Mesenchymal stem cell (in vitro differentiated cells and primary cell): ENCODE results near the gene GHITM.
"Not testable (repeated sequence)": the region's sequence is repeated elsewhere in the genome, so short reads cannot be mapped to it uniquely, and the experiment has no call there.

Source experiments
- DNase-seq: peaks from one replicate; pipeline ENCODE4 v3.0.0-alpha.2; 2013
- H2AFZ ChIP-seq: one replicate; pipeline ENCODE4 v1.6.1; 2013; ENCODE audit warnings: low read depth, mild to moderate bottlenecking, control low read depth, inconsistent platforms, low read length, moderate library complexity
- H2AK5ac ChIP-seq: 2 replicates; pipeline ENCODE4 v1.6.1; 2013; ENCODE audit warnings: low read length, moderate library complexity, mild to moderate bottlenecking, inconsistent platforms; ENCODE audit not compliant: severe bottlenecking
- H2BK120ac ChIP-seq: one replicate; pipeline ENCODE4 v1.6.1; 2013; ENCODE audit warnings: low read depth, mild to moderate bottlenecking, inconsistent platforms, low read length, moderate library complexity
- H2BK12ac ChIP-seq, 2 experiments: one replicate each; pipeline ENCODE4 v1.6.1; 2013; ENCODE audit warnings: inconsistent platforms in 2 of 2, low read length in 2 of 2, mild to moderate bottlenecking in 2 of 2, moderate library complexity in 2 of 2, control low read depth in 1 of 2
- H2BK15ac ChIP-seq: one replicate; pipeline ENCODE4 v1.6.1; 2013; ENCODE audit warnings: mild to moderate bottlenecking, low read depth, inconsistent platforms; ENCODE audit not compliant: poor library complexity, severe bottlenecking
- H2BK5ac ChIP-seq: 2 replicates; pipeline ENCODE4 v1.6.1; 2013; ENCODE audit warnings: low read depth, mild to moderate bottlenecking, low read length, control low read depth, inconsistent platforms; ENCODE audit not compliant: poor library complexity, severe bottlenecking
- H3K14ac ChIP-seq, 2 experiments: one replicate each; pipeline ENCODE4 v1.6.1; 2013; ENCODE audit warnings: inconsistent platforms in 2 of 2, low read length in 2 of 2, control low read depth in 1 of 2, mild to moderate bottlenecking in 1 of 2, moderate library complexity in 1 of 2
- H3K18ac ChIP-seq, 2 experiments: one replicate each; pipeline ENCODE4 v1.6.1; 2013; ENCODE audit warnings: inconsistent platforms in 2 of 2, low read length in 2 of 2, control low read depth in 1 of 2, low read depth in 1 of 2, mild to moderate bottlenecking in 1 of 2
- H3K23ac ChIP-seq, 2 experiments: one replicate each; pipeline ENCODE4 v1.6.1; 2013; ENCODE audit warnings: inconsistent platforms in 2 of 2, low read length in 2 of 2, mild to moderate bottlenecking in 2 of 2, moderate library complexity in 2 of 2, control low read depth in 1 of 2
- H3K27ac ChIP-seq: 2 replicates; pipeline ENCODE4 v1.5.1; 2013; ENCODE audit warnings: mild to moderate bottlenecking, moderate library complexity, low read length, control low read depth, inconsistent platforms; ENCODE audit not compliant: poor library complexity, severe bottlenecking
- H3K27me3 ChIP-seq, 2 experiments: 2 replicates each; pipeline versions ENCODE4 v1.6.1 to v1.7.0; 2013; ENCODE audit warnings: low read length in 2 of 2, mild to moderate bottlenecking in 2 of 2, moderate library complexity in 2 of 2, control low read depth in 1 of 2, inconsistent platforms in 1 of 2; ENCODE audit not compliant: control insufficient read depth in 1 of 2, insufficient read depth in 1 of 2
- H3K36me3 ChIP-seq, 2 experiments: 2 replicates each; pipeline versions ENCODE4 v1.6.1 to v1.7.0; 2013; ENCODE audit warnings: low read length in 2 of 2, control low read depth in 1 of 2, inconsistent platforms in 1 of 2, low read depth in 1 of 2, mild to moderate bottlenecking in 1 of 2; ENCODE audit not compliant: insufficient read depth in 2 of 2, control insufficient read depth in 1 of 2
- H3K4ac ChIP-seq, 2 experiments: one replicate each; pipeline ENCODE4 v1.6.1; 2013; ENCODE audit warnings: inconsistent platforms in 2 of 2, low read length in 2 of 2, mild to moderate bottlenecking in 2 of 2, moderate library complexity in 2 of 2, control low read depth in 1 of 2, low read depth in 1 of 2
- H3K4me1 ChIP-seq: 2 replicates; pipeline ENCODE4 v1.6.1; 2013; ENCODE audit warnings: low read depth, low read length, control low read depth; ENCODE audit not compliant: control insufficient read depth, insufficient read depth
- H3K4me2 ChIP-seq: 2 replicates; pipeline ENCODE4 v1.6.1; 2013; ENCODE audit warnings: low read length, mild to moderate bottlenecking, inconsistent platforms; ENCODE audit not compliant: poor library complexity, severe bottlenecking
- H3K4me3 ChIP-seq, 2 experiments: 2 replicates each; pipeline versions ENCODE4 v1.5.1 to v1.7.0; 2013; ENCODE audit warnings: low read length in 2 of 2, mild to moderate bottlenecking in 2 of 2, control low read depth in 1 of 2, low read depth in 1 of 2; ENCODE audit not compliant: insufficient read depth in 1 of 2
- H3K79me1 ChIP-seq: replicated peaks from 2 replicates; pipeline ENCODE4 v1.6.1; 2013; ENCODE audit warnings: mild to moderate bottlenecking, control low read depth, low read length, inconsistent platforms; ENCODE audit not compliant: poor library complexity, severe bottlenecking
- H3K9ac ChIP-seq: 2 replicates; pipeline ENCODE4 v1.7.0; 2013; ENCODE audit warnings: mild to moderate bottlenecking, low read length, moderate library complexity
- H3K9me3 ChIP-seq: 2 replicates; pipeline ENCODE4 v1.7.0; 2013; ENCODE audit warnings: mild to moderate bottlenecking, low read length; ENCODE audit not compliant: control insufficient read depth
- H4K8ac ChIP-seq: one replicate; pipeline ENCODE4 v1.6.1; 2013; ENCODE audit warnings: inconsistent platforms, mild to moderate bottlenecking, low read length, moderate library complexity
- H4K91ac ChIP-seq: one replicate; pipeline ENCODE4 v1.6.1; 2013; ENCODE audit warnings: mild to moderate bottlenecking, low read length, inconsistent platforms
- WGBS: methylation state at CpG from one replicate; pipeline ENCODE4 v1.1.7; 2013; ENCODE audit warnings: mixed read lengths; 5-methylcytosine and 5-hydroxymethylcytosine counted together

GHITM gene

GRCh38 chr10:84101042-84101441 lies 38.3 kb upstream of the GHITM start:
- Histone ChIP-seq H2AFZ (no peak overlapping the region), H3K14ac (no peak overlapping the region), H4K91ac (no peak overlapping the region), H3K23ac (no peak overlapping the region), H4K8ac (no peak overlapping the region), H3K9me3 (no peaks in the 10 kb centered on the region), H2BK120ac (no peak overlapping the region), H2AK5ac (no peak overlapping the region), H3K36me3 (no peaks in the 10 kb centered on the region), H3K79me1 (no peaks in the 10 kb centered on the region), H2BK5ac (no peak overlapping the region), H3K9ac (no peak overlapping the region), H3K4me1 (no peaks in the 10 kb centered on the region), H3K27ac (no peak overlapping the region), H3K27me3 (no peaks in the 10 kb centered on the region), H3K18ac (no peak overlapping the region), H2BK15ac (no peak overlapping the region), H3K4me2 (no peak overlapping the region), H3K4me3 (no peak overlapping the region), H2BK12ac (no peak overlapping the region), H3K4ac (no peak overlapping the region)
- no CpG with 5 or more reads among the region's 2 CpGs for WGBS
- no peak for DNase-seq

- H3K79me1 ChIP-seq = no peaks in the 10 kb centered on the region
- H2BK12ac ChIP-seq = no peak overlapping the region
- H2AK5ac ChIP-seq = no peak overlapping the region
- H3K4ac ChIP-seq = no peak overlapping the region
- no peak overlapping the region for H4K8ac ChIP-seq
- DNase-seq = no peak
- H3K9ac ChIP-seq = no peak overlapping the region
- no peak overlapping the region for H2BK5ac ChIP-seq
- no peaks in the 10 kb centered on the region for H3K9me3 ChIP-seq
- H3K4me1 ChIP-seq = no peaks in the 10 kb centered on the region
- H4K91ac ChIP-seq = no peak overlapping the region
- H2BK15ac ChIP-seq = no peak overlapping the region
- no peak overlapping the region for H3K4me2 ChIP-seq
- no peak overlapping the region for H2BK120ac ChIP-seq
- H2AFZ ChIP-seq = no peak overlapping the region
- 88% methylated on average over 18 of the region's 18 CpGs for WGBS
- H3K14ac ChIP-seq = peak overlapping the region in 1 of 2 experiments; percentile 15
- H3K36me3 ChIP-seq = no peaks in the 10 kb centered on the region
- H3K18ac ChIP-seq = no peak overlapping the region
- H3K27ac ChIP-seq = no peak overlapping the region
- no peak overlapping the region for H3K23ac ChIP-seq
- no peak overlapping the region for H3K4me3 ChIP-seq
- no peaks in the 10 kb centered on the region for H3K27me3 ChIP-seq
Measured at GRCh38 chr10:84108797-84109196, 30.5 kb upstream of the GHITM start.

- H2AK5ac ChIP-seq, H3K9me3 ChIP-seq: not testable (repeated sequence)
Measured at GRCh38 chr10:84109772-84110171, 29.5 kb upstream of the GHITM start.

GRCh38 chr10:84113468-84113867 lies 25.8 kb upstream of the GHITM start:
- not testable (repeated sequence) for H3K27ac ChIP-seq, H3K9ac ChIP-seq, H2BK120ac ChIP-seq, H3K18ac ChIP-seq, H3K79me1 ChIP-seq, H3K4me2 ChIP-seq, H3K4me1 ChIP-seq, H4K91ac ChIP-seq, H3K27me3 ChIP-seq, H3K36me3 ChIP-seq, H4K8ac ChIP-seq, DNase-seq, H3K4me3 ChIP-seq, H3K4ac ChIP-seq, H2AFZ ChIP-seq, H3K14ac ChIP-seq, H2AK5ac ChIP-seq, H3K9me3 ChIP-seq, H2BK12ac ChIP-seq, H2BK5ac ChIP-seq, H3K23ac ChIP-seq, H2BK15ac ChIP-seq
- 78% methylated on average over 1 of the region's 1 CpG for WGBS

More at GRCh38 chr10:84109772-84110171, 29.5 kb upstream of the GHITM start:
- not testable (repeated sequence) for H2BK15ac ChIP-seq, H3K4me3 ChIP-seq, H3K4ac ChIP-seq, H4K91ac ChIP-seq, H3K27ac ChIP-seq, H3K14ac ChIP-seq, H3K9ac ChIP-seq, H3K27me3 ChIP-seq, H3K18ac ChIP-seq, H3K4me1 ChIP-seq, H2BK12ac ChIP-seq, H3K36me3 ChIP-seq, H4K8ac ChIP-seq, H3K79me1 ChIP-seq, H3K23ac ChIP-seq, H3K4me2 ChIP-seq, H2BK5ac ChIP-seq, DNase-seq, H2AFZ ChIP-seq, H2BK120ac ChIP-seq
- 97% methylated on average over 9 of the region's 9 CpGs for WGBS
